Activated CD8-positive, alpha-beta memory T cell treated with anti-CD3 and anti-CD28 coated beads, Interleukin-2, amount 50 U/mL, for 1 hour (primary cell): Measurements from ENCODE around the gene LLGL1.

Experiments used
- DNase-seq: peaks from one replicate; pipeline ENCODE4 v3.0.0-alpha.2; 2020; ENCODE audit errors: extremely low read depth

The LLGL1 gene

DNA sequence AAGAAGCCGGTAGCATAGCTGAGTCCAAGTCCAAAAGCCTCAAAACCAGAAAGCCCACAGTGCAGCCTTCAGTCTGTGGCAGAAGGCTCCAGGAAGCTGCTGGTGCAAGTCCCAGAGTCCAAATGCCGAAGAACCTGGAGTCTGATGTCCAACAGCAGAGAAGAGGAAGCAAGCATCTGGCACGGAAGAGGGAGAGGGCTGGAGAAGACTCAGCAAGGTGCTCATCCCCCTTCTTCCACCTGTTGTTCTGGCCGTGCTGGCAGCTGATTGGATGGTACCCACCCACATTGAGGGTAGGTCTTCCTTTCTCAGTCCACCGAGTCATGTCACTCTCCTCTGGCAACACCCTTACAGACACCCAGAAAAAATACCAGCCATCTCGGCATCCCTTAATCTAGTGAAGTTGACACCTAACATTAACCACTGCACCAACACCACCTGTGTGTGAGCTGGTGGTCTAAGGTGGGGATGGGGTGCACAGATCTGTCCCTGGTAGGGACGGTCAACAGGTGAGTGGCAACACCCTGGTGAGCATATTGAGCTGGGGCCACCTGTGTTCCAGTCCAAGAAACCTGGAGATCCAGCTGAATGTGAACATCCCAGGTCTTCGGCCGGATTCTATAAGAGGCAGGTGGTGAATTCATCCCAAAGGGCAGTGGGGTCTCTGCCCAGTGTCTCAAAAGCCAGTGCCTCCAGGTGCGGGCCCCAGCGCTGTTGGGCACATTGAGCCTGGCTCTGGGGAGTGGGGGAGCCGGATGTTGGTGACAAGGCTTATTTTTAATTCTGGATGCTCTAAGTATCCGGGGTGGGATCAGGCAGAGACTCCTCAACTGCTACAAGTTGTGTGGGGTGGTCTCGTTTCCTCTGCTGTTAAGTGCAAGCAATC lies 44.9 kb downstream of the LLGL1 start:
- DNase-seq, result no peak

DNA sequence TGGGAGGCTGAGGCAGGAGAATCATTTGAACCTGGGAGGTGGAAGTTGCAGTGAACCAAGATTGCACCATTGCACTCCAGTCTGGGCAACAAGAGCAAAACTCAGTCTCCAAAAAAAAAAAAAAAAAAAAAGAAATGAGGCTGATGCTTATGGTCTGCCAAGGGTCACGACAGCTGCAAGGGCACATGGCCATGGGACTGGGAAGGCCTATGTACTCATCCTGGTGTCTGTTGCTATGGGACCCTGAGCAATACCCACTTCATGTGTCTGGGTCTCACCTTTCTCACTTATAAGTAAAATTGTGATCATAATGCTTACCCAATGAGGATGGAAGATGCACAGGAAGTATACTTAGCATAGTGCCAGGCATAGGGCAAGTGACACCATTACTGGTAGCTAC lies 51.6 kb downstream of the LLGL1 start:
- no peak for DNase-seq

DNA sequence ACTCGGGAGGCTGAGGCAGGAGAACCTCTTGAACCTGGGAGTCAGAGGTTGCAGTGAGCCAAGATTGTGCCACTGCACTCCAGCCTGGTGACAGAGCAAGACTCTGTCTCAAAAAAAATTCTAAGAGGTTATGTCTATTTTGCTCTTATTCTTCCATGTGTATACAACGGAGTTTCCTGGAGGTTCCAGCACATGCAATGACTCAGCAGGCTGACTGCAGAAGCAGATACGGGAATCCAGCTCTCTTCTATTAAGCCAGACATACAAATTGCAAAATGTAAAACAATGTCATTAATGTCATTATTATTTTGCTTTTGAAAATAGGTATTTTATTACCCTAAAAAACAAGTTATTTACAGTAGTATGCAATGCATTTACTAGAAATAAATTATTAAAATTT lies 53.4 kb downstream of the LLGL1 start:
- no peak for DNase-seq

DNA sequence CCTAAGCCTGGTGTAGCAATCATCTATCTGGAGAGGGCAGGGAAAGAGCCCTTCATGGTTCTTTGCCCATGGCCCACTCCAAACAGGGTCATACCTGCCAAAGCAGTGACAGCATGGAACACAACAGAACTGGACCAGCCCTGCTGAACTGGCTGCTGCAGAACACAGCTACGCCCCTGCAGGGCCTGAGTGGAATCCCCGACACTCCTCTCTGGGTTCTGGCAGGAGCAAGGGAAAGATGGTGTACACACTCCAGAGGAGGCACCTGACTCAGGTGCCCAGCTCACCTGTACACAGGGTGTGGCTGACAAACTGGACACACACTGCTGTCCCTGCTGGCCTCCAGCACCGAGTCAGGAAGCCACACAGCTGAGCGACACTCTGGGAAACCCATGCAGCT lies 54.8 kb downstream of the LLGL1 start:
- DNase-seq, result no peak

DNA sequence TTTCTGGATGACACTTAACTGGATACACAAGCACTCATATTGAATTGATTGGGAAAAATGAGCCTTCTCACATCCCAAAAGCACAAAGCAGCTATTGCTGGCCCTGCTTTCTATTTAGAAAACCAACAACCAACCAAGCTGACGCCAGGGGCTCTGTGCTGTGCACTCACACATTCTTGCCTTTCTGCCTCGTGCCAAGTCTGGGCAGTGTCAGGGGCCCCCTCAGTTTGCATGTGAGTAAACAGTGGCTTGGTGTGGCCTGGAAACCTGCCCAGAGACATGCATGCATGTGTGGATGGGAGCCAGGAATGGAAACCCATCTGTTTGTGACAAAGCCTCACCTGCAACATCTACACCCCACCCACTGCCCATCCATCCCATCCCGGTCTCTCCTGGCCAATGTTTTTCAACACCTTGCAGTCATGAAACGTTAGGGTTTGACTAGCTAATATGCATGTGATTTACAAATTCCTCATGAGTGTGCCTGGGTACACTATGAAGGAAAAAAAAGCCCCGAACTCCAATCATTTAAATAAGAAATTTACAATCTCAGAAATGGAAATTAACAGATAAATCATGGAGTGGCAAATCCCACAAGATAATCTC lies 55.4 kb downstream of the LLGL1 start:
- DNase-seq, result no peak

DNA sequence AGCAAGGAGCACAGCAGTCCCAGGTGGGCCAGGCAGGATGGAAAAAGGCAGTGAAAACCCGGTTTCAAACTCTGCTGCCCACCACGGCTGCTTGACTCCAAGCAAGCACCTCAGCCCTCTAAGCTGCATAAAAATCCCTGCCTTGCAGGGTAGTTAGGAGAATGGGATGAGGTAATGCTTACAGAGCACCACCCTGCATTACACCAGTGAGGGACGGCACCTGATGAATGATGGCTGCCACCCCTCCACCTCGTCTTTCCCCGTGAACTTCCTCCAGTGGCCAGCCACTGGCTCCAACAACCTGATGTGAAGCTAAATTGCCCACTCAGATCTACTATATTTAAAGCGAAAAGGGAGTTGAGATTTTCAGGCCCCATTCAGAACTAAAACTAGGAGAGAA lies 56.4 kb downstream of the LLGL1 start:
- DNase-seq, result no peak

DNA sequence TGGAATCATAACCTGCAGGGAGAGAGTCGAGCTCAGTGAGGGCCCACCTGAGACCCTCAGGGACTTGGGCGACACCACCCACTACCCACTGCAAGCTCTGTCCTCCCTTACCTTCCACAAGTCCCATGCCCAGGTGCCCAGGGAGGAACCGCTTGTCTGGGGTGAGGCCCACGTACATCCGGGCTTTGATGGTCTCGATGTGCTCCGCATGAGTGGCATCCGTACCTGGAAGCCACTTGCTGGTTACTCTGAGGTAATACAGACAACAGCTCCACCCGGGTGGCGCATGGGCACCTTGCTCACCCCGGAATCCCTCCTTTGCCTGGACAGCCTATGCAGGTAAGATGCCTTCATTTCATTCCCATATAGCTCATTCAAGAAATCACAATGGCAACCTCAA lies 59.9 kb downstream of the LLGL1 start:
- DNase-seq, result no peak

DNA sequence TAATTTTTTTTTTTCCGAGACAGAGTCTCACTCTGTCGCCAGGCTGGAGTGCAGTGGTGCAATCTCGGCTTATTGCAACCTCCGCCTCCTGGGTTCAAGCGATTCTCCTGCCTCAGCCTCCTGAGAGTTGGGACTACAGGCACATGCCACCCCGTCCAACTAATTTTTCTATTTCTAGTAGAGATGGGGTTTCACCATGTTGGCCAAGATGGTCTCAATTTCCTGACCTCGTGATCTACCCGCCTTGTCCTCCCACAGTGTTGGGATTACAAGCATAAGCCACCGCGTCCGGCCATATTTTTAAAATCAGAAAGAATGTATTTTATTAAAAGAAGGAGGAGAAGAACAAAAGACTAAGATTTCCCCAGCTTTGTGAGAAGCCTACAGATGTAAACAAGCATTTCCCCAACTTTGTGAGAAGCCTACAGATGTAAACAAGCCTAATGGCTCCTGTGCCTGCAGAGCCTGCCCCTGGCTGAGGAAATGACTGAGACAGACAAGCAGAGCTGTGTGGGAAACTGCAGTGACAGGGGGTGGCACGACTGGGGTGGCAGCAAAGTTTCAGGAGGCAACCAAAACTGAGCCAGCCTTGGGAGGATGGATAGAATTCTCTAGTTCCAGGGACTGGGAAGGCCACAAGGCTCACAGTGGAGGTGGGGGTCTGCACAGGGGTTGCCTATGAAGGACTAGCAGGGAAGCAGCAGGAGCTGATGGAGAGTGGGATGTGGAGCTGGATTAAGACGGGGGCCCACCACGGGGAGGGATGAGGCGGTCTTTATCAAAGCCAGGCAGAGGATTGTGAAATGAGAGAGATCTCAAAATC lies 66.5 kb downstream of the LLGL1 start:
- no peak for DNase-seq
